GM19468 (cell line): Measurements from ENCODE around the gene KIF18A.
"Not testable (repeated sequence)": the region's sequence is repeated elsewhere in the genome, so short reads cannot be mapped to it uniquely, and the experiment has no call there.

ENCODE experiments used
- ATAC-seq: cut with Tn5 transposase; IDR thresholded peaks from one replicate; pipeline ENCODE4 v1.9.1; 2021; ENCODE audit warnings: mild to moderate bottlenecking, moderate library complexity, moderate number of reproducible peaks; ENCODE audit not compliant: unreplicated experiment; ENCODE audit errors: extremely low read depth

The KIF18A gene

DNA sequence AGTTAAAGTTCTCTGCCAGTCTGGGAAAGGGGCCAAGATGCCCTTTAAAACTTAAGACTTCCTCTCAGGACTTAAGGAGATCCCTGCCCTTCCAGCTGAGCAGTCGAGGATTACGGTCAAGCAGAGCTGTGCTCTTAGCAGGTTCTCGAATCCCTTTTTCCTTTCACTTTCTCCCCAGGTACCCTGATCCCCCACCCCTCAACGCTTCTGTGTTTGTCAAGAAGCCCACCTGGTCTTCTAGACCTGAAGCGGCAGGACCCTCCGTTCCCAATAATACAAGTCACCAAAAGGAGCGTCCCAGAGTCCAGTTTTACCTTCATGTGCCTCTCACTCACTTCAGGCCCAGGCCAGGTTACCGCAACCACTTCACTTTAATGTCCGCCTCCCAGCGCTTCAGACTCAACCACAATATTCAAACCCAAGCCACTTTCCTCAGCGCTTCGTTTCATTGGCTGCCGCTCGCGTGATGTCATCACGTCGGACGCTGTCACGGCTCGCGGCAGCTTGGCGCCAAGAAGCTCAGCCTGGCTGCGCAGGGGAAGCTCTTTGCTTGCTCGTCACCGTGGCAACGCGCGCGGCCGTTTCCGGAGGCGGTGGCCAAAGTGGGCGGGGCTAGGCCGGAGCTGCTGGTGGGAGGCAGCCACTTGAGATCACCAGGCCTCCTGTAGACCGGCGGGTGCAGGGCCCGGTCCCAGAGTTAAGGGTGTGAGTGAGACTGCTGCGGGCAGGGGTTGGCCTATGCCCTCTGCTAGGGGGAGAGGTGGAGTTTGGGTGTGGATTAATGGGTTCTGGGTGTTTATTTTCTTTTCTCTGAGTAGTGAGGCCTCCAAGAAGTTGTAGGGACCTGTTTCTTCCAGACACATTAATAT, at the start of gene KIF18A, which contains the start of gene METTL15:
TSS of gene KIF18A (minus strand) at position 407 of the 869 bp plus-strand sequence. CDS start 10,209 bp downstream, outside the sequence.
TSS of gene METTL15 (plus strand) at position 639 of the 869 bp plus-strand sequence. CDS start 4,947 bp downstream, outside the sequence.
- peak; percentile 98 for ATAC-seq

DNA sequence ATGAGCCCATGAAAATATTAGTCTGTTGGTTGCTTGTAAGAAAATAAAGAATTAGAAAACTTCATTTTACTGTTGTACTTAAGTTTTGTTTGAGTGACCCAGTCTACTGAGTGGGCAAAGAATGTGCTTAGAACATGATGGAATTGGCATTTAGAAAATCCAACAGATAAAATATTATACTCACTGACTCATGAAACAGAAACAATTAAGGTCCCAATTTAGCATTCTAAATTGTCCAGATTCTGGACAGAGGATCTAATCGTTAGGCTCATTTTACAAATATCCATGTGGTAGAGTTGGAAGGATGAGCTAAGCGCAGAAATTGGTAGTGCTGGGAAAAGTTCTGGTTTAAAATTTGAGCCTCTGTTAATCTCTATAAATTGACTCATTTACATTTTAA, 45.6 kb upstream of the KIF18A start:
- no peak for ATAC-seq

DNA sequence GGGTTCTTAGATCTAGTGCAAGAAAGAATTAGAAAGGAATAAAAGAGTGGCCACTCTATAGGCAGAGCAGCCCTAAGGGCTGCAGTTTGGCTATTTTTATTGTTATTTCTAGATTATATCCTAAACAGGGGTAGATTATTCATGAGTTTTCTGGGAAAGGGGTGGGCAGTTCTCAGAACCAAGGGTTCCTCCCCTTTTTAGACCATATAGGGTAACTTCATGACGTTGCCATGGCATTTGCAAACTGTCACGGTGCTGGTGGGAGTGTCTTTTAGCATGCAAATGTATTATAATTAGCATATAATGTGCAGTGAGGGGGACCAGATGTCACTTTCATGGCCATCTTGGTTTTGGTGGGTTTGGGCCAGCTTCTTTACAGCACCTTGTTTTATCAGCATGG, 44.8 kb upstream of the KIF18A start:
- no peak for ATAC-seq

DNA sequence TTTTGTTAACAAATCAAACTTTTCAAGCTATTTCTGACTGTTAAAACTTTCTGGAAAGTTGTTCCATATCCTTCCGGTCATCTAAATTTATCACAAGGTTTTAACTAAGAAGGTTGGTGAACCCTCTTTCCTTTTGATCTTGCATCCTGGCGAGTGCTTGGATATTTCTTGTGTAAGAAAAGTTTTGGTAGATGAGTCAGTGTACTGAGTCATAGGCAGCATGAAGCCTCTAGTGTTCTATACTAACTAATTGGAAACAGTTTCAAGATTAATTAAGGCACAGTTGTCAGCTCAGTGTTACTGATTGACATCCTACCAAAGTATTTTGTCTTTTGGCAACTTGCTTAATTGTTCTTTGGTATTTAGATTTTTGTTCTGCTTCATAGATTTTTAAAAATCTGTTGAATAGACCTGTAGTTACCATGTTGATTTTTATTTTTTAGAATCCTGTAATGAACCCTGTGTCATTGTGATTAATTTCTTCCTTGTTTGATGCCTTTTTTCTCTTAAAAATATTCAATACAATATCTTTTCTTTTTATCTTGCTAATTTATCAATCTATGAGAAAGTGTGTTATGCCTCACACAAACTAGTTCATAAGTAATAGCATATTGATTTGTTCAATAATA, 38.3 kb upstream of the KIF18A start:
- ATAC-seq = no peak

DNA sequence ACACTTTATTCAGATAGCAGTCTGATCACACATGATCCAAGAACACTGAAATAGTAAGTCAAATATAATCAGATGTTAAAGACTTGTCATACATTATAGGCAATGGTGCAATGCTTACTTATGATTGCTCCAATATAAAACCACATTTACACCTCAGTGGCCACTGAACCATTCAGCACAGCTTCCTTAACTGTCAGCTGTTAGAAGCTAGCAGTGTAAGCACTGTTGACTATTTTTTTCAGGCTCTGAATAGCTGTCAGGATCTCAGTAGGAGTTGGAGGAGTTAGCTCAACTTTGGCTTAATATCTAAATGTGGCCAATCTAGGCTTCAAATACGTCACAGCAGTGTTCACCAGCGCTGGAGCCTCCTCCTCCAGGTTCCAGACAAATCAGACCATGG, 36.9 kb upstream of the KIF18A start:
- ATAC-seq = no peak

DNA sequence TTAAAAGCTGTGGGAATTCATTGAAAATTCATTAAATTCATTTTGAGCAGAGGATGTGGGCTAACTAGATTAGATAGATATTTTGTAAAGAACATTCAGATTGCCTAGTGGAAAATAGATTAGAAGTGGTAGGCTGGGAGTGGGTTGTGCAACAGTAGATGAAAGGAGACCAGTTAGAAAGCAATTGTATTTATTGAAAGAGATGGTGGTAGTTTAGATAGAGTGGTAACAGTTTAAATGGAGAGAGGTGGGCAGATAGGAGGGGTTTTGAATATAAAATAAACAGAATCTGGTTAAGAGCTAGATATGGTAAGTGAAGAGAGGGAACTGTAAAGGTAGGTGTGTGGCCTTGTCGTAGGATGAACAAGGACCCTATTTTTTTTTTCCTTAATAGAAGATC, 34.8 kb upstream of the KIF18A start:
- no peak for ATAC-seq

DNA sequence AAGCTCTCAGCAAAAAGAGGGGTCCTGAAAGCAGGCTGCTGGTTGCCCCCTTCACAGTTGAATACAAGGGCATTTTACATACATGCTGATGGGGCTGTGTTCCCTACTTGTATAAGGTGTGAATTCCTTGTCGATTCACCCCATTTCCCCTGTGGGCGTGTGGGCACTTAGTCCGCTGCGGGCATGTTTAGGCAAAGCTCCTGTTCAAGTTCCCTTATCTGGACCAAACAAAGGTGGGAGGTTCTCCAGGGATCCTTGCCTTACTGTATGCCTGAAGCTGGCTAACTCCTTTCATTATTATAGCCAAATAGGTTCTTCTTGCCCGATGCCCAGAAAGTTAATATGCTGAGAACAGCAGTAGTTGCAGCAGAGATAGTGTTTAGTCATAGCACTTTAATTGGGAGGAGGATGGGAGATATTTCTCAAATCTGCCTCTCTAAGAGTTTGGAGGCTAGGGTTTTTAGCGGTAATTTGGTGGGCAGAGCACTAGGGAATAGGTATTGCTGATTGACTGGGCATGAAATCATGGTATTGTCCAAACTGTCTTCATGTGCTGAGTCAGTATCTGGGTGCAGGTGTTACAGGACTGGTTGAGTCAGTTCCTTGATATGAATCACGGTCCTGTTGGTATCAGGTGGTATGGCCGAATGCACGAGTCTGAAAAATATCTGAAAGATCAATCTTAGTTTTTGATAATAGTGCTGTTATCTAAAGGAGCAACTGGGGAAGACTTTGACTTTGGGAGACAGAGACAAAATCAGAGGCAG, 32.9 kb upstream of the KIF18A start:
- ATAC-seq = no peak

DNA sequence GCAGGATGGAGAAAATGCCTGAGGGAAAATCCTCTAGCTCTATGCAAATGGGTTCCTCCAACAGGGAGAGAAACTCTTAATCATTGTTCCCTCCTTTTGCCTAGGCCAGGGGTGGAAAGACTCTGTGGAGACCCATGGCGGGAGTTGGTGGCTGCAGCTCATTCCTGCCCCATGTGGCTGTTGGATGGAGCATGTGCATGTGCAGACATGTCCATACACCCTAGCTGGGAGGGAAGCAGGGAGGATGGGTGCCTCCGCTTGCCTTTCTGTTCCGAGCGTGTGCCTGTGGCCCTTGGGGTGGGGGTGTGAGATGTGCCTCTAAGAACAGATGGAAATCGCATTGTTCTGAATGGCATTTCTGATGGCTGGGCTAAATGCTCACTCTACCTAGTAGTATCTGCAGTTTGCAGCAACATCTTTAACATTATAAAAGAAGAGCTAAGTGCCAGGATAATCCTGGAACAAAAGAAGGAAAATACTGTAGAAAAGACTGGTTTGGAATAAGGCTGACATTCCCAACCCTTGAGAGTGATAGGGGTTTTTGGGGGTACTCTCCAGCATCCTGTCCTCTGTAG, 32.0 kb upstream of the KIF18A start:
- no peak for ATAC-seq

DNA sequence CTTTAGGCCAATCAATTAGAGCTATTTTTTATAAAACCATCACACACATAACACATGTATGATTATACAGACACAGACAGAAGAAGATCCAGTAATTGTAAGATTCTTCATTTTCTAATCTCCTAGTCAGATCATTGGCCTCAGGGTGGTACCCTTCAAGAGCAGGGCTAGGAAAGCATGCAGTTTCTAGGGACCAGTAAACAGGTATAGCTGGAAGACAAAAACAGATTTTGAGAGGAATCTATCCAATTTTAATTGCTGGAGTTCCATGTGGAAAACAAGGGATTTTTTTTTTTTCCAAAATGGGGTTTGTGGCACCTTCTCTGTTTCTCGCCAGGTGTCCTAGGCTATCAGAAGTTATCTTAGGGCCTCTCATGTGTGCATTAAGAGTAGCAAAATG, 29.9 kb upstream of the KIF18A start:
- no peak for ATAC-seq

DNA sequence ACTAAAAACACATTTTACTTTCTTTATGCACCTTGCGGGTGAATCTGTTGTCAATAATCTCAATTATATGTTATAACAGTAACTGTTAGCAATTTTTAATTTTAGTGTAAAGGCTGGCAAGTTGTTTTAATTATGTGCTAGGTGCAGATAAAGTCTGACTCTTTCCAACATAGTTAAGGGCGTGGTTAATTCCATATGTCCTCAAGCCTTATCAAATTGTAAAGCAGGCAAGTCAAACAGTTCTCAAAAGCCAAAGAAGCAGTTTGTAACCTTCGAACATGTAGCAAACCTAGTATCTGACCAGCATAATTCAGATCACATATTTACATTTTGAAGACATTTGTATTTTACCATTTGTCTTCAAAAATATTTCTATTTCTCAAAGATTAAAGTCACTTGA, 29.4 kb upstream of the KIF18A start:
- ATAC-seq = no peak

DNA sequence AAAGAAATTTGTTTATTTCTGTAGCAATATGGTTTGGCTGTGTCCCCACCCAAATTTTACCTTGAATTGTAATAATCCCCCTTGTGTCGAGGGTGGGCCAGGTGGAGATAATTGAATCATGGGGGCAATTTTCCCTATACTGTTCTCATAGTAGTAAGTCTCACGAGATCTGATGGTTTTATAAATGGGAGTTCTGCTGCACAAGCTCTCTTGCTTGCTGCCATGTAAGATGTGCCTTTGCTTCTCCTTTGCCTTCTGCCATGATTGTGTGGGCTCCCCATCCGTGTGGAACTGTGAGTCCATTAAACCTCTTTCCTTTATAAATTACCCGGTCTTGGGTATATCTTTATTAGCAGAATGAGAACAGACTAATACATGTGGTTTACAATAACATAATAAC, 28.2 kb upstream of the KIF18A start:
- not testable (repeated sequence) for ATAC-seq

DNA sequence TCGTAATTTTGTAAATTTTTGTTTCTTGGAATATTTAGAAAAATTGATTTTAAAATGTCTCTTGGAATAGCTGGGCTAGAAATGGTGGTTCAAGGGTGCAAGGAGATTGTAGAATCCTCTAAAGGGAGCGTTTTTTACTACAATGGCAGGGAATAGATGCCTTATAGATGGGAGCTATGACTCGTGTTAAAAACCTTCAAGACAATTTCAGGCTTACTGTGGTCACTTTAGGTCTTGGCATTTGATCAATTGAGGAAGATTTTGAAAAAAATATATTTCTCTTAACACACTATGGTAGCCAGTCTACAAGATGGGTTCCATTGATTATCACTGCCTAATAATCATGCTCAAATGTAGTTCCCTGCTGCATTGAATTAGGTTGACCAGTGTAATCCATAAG, 25.2 kb upstream of the KIF18A start:
- ATAC-seq = no peak

DNA sequence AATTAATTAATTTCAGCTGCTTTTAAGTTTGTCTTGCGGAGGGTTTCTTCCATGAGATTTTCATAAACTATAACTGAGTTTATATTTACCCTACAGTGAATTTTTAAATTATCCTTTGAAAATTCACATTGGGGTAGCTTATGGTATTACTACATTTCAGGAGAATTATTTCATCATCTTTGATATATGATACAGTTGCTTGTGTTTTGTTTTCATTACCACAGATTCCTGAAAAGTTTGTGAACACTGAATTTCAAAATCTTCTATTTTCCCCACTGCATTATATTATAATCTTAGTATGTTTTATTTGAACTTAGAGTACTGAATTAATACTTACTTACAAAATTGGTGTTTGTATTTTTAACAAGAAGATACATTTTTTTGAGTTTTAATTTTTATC, 24.6 kb upstream of the KIF18A start:
- ATAC-seq = no peak

DNA sequence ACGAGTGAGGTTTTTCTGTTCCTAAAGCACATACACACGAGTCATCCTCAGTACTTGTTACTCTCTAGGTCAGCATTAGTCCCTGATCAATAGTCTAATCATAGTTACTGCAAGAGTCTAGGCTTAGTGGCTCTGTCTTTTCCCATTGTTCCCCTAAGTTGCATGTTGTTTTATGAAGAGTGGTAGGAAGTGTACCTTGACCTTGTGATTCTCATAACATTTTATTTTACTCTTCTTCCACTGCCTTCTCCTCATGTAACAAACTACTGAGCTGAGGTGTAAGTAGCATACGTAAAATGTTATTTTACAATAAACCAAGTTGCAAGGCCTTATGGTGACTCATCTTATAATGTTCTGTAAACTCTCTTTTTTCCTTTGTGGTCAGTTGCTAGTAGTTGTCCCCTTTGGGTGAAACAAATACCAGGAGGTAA, 15.2 kb upstream of the KIF18A start:
- no peak for ATAC-seq

DNA sequence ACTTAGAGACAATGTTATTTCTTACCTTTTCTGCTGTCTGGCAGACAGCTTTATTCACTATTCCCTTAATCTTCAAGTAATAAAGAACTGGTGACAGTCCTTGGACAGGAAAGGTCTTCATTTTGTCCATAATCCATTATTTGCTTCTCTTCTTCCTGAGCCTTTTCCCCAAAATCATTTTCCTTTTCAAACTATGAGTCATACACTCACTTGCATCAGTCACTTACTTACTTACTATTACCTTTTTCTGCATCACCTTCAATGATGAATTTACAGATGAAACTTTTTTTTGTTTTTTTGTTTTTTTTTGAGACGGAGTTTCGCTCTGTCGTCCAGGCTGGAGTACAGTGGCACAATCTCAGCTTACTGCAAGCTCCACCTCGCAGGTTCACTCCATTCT, 9.8 kb upstream of the KIF18A start:
- no peak for ATAC-seq

DNA sequence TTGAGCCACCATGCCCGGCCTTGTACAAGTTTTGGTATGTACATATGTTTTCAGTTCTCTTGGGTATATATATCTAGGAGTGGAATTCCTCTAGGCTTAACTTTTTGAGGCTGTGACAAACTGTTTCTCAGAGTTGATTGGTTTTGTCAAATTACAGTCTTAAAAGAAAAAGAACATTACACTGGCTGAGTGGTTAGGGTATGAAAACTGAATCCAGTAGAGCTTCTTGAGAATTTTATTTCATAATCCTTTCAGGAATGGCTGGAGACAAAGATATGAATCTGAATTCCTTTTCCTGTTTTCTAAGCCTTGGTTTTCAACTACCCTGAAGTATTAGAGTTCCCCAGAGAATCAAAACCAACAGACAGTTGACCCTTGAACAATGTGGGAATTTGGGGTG, 6.8 kb upstream of the KIF18A start:
- ATAC-seq = no peak

DNA sequence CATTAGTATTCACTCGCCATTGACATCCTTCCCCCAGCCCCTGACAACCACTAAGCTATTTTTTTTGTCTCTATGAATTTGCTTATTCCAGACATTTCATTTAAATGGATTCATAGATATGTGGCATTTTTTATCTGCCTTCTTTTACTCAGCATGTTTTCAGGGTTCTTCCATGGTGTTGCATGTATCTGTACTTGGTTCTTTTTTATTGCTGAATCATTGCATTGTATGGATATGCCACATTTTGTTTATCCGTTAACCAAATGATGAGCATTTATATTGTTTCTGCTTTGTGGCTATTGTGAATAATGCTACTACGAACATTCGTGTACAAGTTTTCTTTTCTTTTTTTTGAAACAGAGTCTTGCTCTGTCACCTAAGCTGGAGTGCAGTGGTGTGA, 6.2 kb upstream of the KIF18A start:
- no peak for ATAC-seq

DNA sequence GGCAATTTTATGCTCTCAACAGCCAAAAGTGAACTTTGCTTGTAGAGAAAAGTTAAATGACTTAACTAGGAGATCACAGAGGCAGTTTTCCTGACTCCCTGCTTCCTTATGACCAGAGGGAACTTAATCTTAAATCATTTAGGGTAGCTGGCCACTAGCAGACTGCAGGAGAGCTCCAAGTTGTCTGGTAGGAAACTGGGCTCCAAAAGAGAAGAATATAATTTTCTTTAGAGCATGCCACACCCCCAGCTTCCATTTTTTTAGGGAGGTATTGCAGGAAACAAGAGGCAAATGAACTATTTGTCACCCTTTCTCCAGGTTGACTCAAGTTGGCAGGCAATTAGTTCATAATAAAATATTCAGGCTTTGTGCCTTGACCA, 2.9 kb upstream of the KIF18A start:
- no peak for ATAC-seq

DNA sequence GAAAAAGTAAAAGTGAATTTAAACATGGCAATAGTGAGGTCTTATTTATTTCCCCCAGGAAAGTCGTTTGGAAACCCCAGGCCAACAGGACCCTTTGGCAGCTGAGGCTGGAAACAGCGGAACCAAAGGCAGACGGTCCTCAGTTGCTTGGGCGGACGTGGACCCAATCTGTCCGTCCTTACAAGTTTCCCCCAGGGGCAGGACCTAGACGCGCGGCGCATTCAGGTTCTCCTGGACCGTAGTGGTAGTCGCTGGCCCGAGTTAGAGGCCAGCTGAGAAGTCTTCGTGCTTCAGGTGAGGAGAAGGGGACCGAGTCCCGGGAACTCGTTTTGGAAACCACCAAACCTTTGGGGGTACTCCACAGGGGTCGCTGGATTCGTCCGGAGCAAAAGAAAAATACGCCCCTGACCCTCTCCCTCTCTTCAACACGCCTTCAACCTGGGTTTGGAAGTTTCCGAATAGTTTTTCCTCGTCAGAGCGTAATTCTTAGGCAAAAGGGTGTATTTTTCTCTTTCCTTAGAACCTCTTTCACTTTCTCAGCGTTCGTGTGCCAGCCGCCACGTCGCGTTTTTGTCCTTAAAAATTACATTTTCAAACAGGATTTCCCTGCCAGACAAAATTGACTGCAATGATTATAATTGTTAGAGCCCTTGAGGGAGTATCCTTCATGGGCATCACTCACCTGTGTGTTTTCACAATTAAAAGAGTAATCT, 2.3 kb upstream of the KIF18A start:
- ATAC-seq = no peak

DNA sequence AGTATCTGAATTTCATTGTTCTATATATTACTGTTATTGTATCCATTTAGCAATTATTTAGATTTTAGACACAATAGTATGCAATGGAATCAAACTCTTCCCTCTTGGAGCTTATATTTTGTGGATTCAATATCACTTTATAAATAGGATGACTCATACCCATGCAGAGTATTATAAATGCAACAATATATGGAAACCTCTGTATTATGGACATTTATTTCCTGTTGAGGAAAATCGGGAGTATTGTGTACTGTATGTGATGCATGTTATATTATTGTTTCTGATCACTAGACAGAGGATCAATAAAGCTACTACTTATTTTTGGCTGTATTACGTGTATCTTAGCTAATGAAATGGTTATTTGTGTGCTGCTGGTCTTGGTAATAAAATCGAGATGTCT, 1.0 kb upstream of the KIF18A start:
- no peak for ATAC-seq
